H1 (cell line): ENCODE measurements around the gene PLEK. TPM values are rescaled to one million over a fixed set of nuclear protein-coding genes. Genes with fewer than 3 reads are reported as not detected.

Source experiments
- CTCF ChIA-PET: fragments of 300-600 bp; sonication (Branson Sonifier 250); formaldehyde crosslinking; loops from one replicate; lab custom pipeline; 2021; ENCODE audit not compliant: partially characterized antibody; lab: Charles Lee
- POLR2A ChIA-PET: fragments of 300-600 bp; sonication (Branson Sonifier 250); formaldehyde crosslinking; loops from one replicate; lab custom pipeline; 2021; ENCODE audit warnings: inconsistent platforms; ENCODE audit not compliant: partially characterized antibody; lab: Charles Lee
- DNase-seq, 2 experiments: peaks; one replicate each; pipeline versions ENCODE4 v3.0.0 to v3.0.0-alpha.2; 2010 to 2022; ENCODE audit warnings: low spot score in 2 of 2, low read depth in 1 of 2, mixed read lengths in 1 of 2
- FAIRE-seq: peaks from 2 replicates; lab custom pipeline; 2011; peaks lifted over from hg19 to GRCh38; lab: Jason Lieb, UNC
- H2AFZ ChIP-seq: 2 replicates; pipeline ENCODE4 v1.8.1; 2012; ENCODE audit warnings: low read length, inconsistent platforms
- H2AK5ac ChIP-seq: 2 replicates; pipeline ENCODE4 v1.6.1; 2013; ENCODE audit warnings: low read depth, low read length
- H2BK120ac ChIP-seq: replicated peaks from 2 replicates; pipeline ENCODE3; 2013; ENCODE audit warnings: low read depth, low read length, inconsistent platforms
- H2BK12ac ChIP-seq: 2 replicates; pipeline ENCODE4 v1.6.1; 2013; ENCODE audit warnings: low read depth, low read length
- H2BK15ac ChIP-seq: 2 replicates; pipeline ENCODE4 v1.6.1; 2013; ENCODE audit warnings: low read length
- H2BK20ac ChIP-seq: 2 replicates; pipeline ENCODE4 v1.6.1; 2013; ENCODE audit warnings: low read length
- H2BK5ac ChIP-seq: 2 replicates; pipeline ENCODE4 v1.6.1; 2013; ENCODE audit warnings: low read depth, low read length
- H3K14ac ChIP-seq: 2 replicates; pipeline ENCODE4 v1.6.1; 2013; ENCODE audit warnings: inconsistent platforms; ENCODE audit not compliant: insufficient read length
- H3K18ac ChIP-seq: 2 replicates; pipeline ENCODE4 v1.6.1; 2013; ENCODE audit warnings: low read length; ENCODE audit errors: extremely low read depth
- H3K23ac ChIP-seq: 2 replicates; pipeline ENCODE4 v1.6.1; 2013; ENCODE audit warnings: inconsistent platforms; ENCODE audit not compliant: insufficient read length
- H3K23me2 ChIP-seq: 2 replicates; pipeline ENCODE4 v1.6.1; 2013; ENCODE audit warnings: low read depth, low read length
- H3K27ac ChIP-seq: 2 replicates; pipeline ENCODE4 v1.6.1; 2011; ENCODE audit warnings: low read depth, low read length, inconsistent platforms
- H3K27me3 ChIP-seq, 4 experiments: replicated peaks in 1 of 4; 1 replicate in 1 of 4; 2 replicates in 3 of 4; pipeline versions ENCODE4 v1.6.1 to v1.8.1; 2011 to 2013; ENCODE audit warnings: low read length in 3 of 4, mild to moderate bottlenecking in 3 of 4, inconsistent platforms in 2 of 4, mixed read lengths in 2 of 4, moderate library complexity in 1 of 4; ENCODE audit not compliant: control insufficient read depth in 3 of 4, insufficient read depth in 3 of 4; ENCODE audit errors: extremely low read depth in 1 of 4
- H3K36me3 ChIP-seq, 4 experiments: 2 replicates each; pipeline versions ENCODE4 v1.6.1 to v1.8.1; 2011 to 2013; ENCODE audit warnings: mild to moderate bottlenecking in 4 of 4, low read length in 3 of 4, moderate library complexity in 2 of 4, control low read depth in 1 of 4, inconsistent platforms in 1 of 4; ENCODE audit not compliant: insufficient read depth in 4 of 4, control insufficient read depth in 2 of 4
- H3K4ac ChIP-seq: replicated peaks from 2 replicates; pipeline ENCODE3; 2013; ENCODE audit warnings: low read length, low read depth, mixed read lengths, inconsistent platforms; ENCODE audit not compliant: insufficient read length
- H3K4me1 ChIP-seq, 4 experiments: replicated peaks in 1 of 4; 1 replicate in 1 of 4; 2 replicates in 3 of 4; pipeline versions ENCODE4 v1.6.1 to v1.8.1; 2011 to 2013; ENCODE audit warnings: low read length in 3 of 4, inconsistent platforms in 2 of 4, mixed read lengths in 1 of 4; ENCODE audit not compliant: insufficient read depth in 4 of 4, control insufficient read depth in 3 of 4
- H3K4me2 ChIP-seq, 2 experiments: 2 replicates each; pipeline versions ENCODE4 v1.6.1 to v1.8.1; 2011 to 2013; ENCODE audit warnings: low read depth in 2 of 2, low read length in 2 of 2, control low read depth in 1 of 2, inconsistent platforms in 1 of 2, mild to moderate bottlenecking in 1 of 2; ENCODE audit not compliant: insufficient read depth in 1 of 2
- H3K4me3 ChIP-seq, 4 experiments: fragments of 200-600, 300-600 bp in 1 of 4; sonication (generic), shearing (Covaris generic), sonication (Bioruptor Twin) in 1 of 4; 2 replicates each; pipeline versions ENCODE4 v1.5.1 to v1.8.1; 2011 to 2016; ENCODE audit warnings: low read length in 4 of 4, low read depth in 3 of 4, control low read depth in 2 of 4, inconsistent platforms in 2 of 4, mild to moderate bottlenecking in 2 of 4, mixed read lengths in 1 of 4, moderate library complexity in 1 of 4; ENCODE audit not compliant: insufficient read depth in 2 of 4; ENCODE audit errors: extremely low read depth in 1 of 4
- H3K56ac ChIP-seq: replicated peaks from 2 replicates; pipeline ENCODE3; 2013; ENCODE audit warnings: low read depth, mild to moderate bottlenecking, mixed read lengths, low read length, inconsistent platforms; ENCODE audit not compliant: insufficient read length
- H3K79me1 ChIP-seq: 2 replicates; pipeline ENCODE4 v1.6.1; 2013; ENCODE audit warnings: low read depth, low read length, control low read depth
- H3K79me2 ChIP-seq, 2 experiments: 2 replicates each; pipeline versions ENCODE4 v1.6.1 to v1.8.1; 2012 to 2013; ENCODE audit warnings: low read length in 2 of 2, mild to moderate bottlenecking in 2 of 2, inconsistent platforms in 1 of 2; ENCODE audit not compliant: insufficient read depth in 2 of 2, control insufficient read depth in 1 of 2
- H3K9ac ChIP-seq, 4 experiments: replicated peaks in 1 of 4; 1 replicate in 1 of 4; 2 replicates in 3 of 4; pipeline versions ENCODE4 v1.6.1 to v1.8.1; 2011 to 2013; ENCODE audit warnings: low read depth in 3 of 4, low read length in 3 of 4, control low read depth in 2 of 4, mild to moderate bottlenecking in 2 of 4, moderate library complexity in 2 of 4, inconsistent platforms in 1 of 4; ENCODE audit errors: extremely low read depth in 1 of 4
- H3K9me3 ChIP-seq, 2 experiments: 2 replicates each; pipeline versions ENCODE4 v1.6.1 to v1.8.1; 2012 to 2013; ENCODE audit warnings: mild to moderate bottlenecking in 2 of 2, moderate library complexity in 2 of 2, control low read depth in 1 of 2, inconsistent platforms in 1 of 2, low read depth in 1 of 2, low read length in 1 of 2, mixed read lengths in 1 of 2; ENCODE audit not compliant: insufficient read depth in 2 of 2
- H4K20me1 ChIP-seq, 2 experiments: replicated peaks in 1 of 2; 2 replicates each; pipeline versions ENCODE3 to v1.8.1; 2011 to 2013; ENCODE audit warnings: inconsistent platforms in 2 of 2, low read length in 2 of 2, mild to moderate bottlenecking in 1 of 2; ENCODE audit not compliant: insufficient read depth in 2 of 2, control insufficient read depth in 1 of 2
- H4K5ac ChIP-seq: 2 replicates; pipeline ENCODE4 v1.6.1; 2013; ENCODE audit warnings: low read length, low read depth, mixed read lengths, inconsistent platforms; ENCODE audit not compliant: insufficient read length
- H4K8ac ChIP-seq: 2 replicates; pipeline ENCODE4 v1.8.0; 2013; ENCODE audit warnings: mild to moderate bottlenecking, moderate library complexity, low read length, inconsistent platforms; ENCODE audit not compliant: insufficient read depth; ENCODE audit errors: extremely low read depth
- H4K91ac ChIP-seq: replicated peaks from 2 replicates; pipeline ENCODE3; 2013; ENCODE audit warnings: low read length, mixed read lengths, inconsistent platforms; ENCODE audit not compliant: insufficient read length
- CREB1 ChIP-seq: IDR thresholded peaks from 2 replicates; pipeline ENCODE4 v1.6.1; 2012; ENCODE audit warnings: inconsistent platforms
- HDAC6 ChIP-seq: IDR thresholded peaks from one replicate; pipeline ENCODE4 v1.7.1; 2012; ENCODE audit warnings: low read depth, mild to moderate bottlenecking, inconsistent platforms, low read length, moderate library complexity
- JUN ChIP-seq: IDR thresholded peaks from 2 replicates; pipeline ENCODE4 v1.6.1; 2011; ENCODE audit warnings: low read depth, mild to moderate bottlenecking, improper control_type of control experiment, low read length
- NRF1 ChIP-seq: IDR thresholded peaks from 2 replicates; pipeline ENCODE4 v1.6.1; 2011; ENCODE audit warnings: mild to moderate bottlenecking, low read depth, low read length, improper control_type of control experiment
- SIN3A ChIP-seq, 2 experiments: IDR thresholded peaks in 1 of 2; conservative IDR thresholded peaks in 1 of 2; 2 replicates each; pipeline ENCODE4 v1.6.1; 2011 to 2012; ENCODE audit warnings: low read length in 2 of 2, improper control_type of control experiment in 1 of 2, low read depth in 1 of 2, mild to moderate bottlenecking in 1 of 2
- USF2 ChIP-seq: IDR thresholded peaks from 2 replicates; pipeline ENCODE4 v1.6.1; 2011; ENCODE audit warnings: low read length, improper control_type of control experiment
- ZNF274 ChIP-seq: IDR thresholded peaks from 2 replicates; pipeline ENCODE4 v1.7.0; 2012; ENCODE audit warnings: low read length, borderline replicate concordance; ENCODE audit errors: extremely low read depth
- WGBS, 2 experiments: shearing (Covaris generic) in 1 of 2; methylation state at CpG; one replicate each; pipeline versions ENCODE4 v1.1.6 to v1.1.7; 2013 to 2015; ENCODE audit warnings: low lambda C conversion rate in 2 of 2, mixed read lengths in 2 of 2, inconsistent platforms in 1 of 2, low coverage in 1 of 2, missing lambda C conversion rate in 1 of 2; ENCODE audit not compliant: insufficient replicate concordance in 2 of 2, insufficient coverage in 1 of 2, insufficient read length in 1 of 2; ENCODE audit errors: extremely low coverage in 1 of 2, missing lambda C conversion rate in 1 of 2; 5-methylcytosine and 5-hydroxymethylcytosine counted together
- polyA plus RNA-seq, 7 experiments: library from polyadenylated mRNA; depleted of rRNA in 3 of 7; stranded (reverse) in 5 of 7; unstranded in 2 of 7; fragments of >200 nt in 5 of 7; fragments of 200-250 nt in 2 of 7; gene quantifications; 1 replicate in 5 of 7; 2 replicates in 1 of 7; 4 replicates in 1 of 7; pipeline versions ENCODE4 v1.2.1 to v1.2.3, GENCODE V29; 2011 to 2013; ENCODE audit warnings: missing spikeins in 2 of 7, mixed read lengths in 2 of 7
- total RNA-seq: library from RNA; stranded (reverse); fragmentation: NEBNext Ultra II Directional; extraction: Animal tissue kit (Norgen Biotek cat#: 25700); gene quantifications from 2 replicates; pipeline ENCODE4 v1.2.1, GENCODE V29; 2021
- TF ChIP-seq, protein P1 (sequence below): IDR thresholded peaks from 2 replicates; pipeline ENCODE4 v1.6.1; 2012; ENCODE audit warnings: inconsistent platforms

PLEK gene
- total and polyA plus RNA-seq, 2 of the 8 experiments (the other 6 are each of a cell fraction or from before 2014, with no cell fraction given) = not detected

DNA sequence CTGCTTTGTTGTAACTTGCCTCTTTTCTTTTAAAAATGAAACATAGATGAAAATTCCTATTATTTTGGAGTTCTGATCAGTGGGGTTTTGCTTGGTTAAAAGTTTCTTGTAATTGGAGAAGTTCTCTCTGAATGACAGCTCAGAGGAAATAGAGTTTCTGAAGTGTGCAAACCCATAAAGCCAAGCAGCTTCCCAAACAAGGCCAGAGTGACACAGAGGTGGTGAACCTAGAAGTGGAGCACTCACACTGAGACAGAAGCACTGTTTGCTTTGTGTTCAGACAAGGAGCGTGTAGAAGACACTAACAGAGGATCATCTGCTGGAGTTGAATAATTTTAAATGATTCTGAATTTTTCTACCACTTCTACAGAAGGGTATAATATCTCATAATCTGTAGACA, 52.8 kb downstream of the PLEK start:
- no peak overlapping the region for H3K23ac ChIP-seq
- no peaks in the 10 kb centered on the region for H3K79me2 ChIP-seq
- H4K8ac ChIP-seq = no peak overlapping the region
- no peak overlapping the region for H3K4me3 ChIP-seq
- H3K9ac ChIP-seq = no peak overlapping the region
- H2BK120ac ChIP-seq = no peak overlapping the region
- H3K27me3 ChIP-seq = no peaks in the 10 kb centered on the region; a peak in 1 of 7 replicates
- no peaks in the 10 kb centered on the region for H3K36me3 ChIP-seq
- CTCF ChIA-PET = interaction anchor here (0.7 to 7.7 kb wide), 4 partner anchors 23 to 60 kb away, joined by 3 to 51 read pairs (median 3); no protein-coding TSS in a partner anchor
- H3K23me2 ChIP-seq = no peaks in the 10 kb centered on the region
- H3K4me1 ChIP-seq = peaks cover 6 to 12% (median 8%) of the 10 kb centered on the region in 4 experiments; a peak in 5 of 7 replicates
- no peaks in the 10 kb centered on the region for H4K20me1 ChIP-seq
- no peak overlapping the region for H3K14ac ChIP-seq
- FAIRE-seq = no peak
- H3K56ac ChIP-seq = no peak overlapping the region
- WGBS, 2 experiments = 89% methylated on average over 1 of the region's 1 CpG; no CpG with 5 or more reads in 1 of the 2 experiments
- H4K5ac ChIP-seq = no peak overlapping the region
- H3K4me2 ChIP-seq = no peak overlapping the region
- H3K4ac ChIP-seq = no peak overlapping the region
- no peak overlapping the region for H3K18ac ChIP-seq
- H3K9me3 ChIP-seq = no peaks in the 10 kb centered on the region
- H2AK5ac ChIP-seq = no peak overlapping the region
- no peak overlapping the region for H3K27ac ChIP-seq
- no peak for DNase-seq
- no peak overlapping the region for H2AFZ ChIP-seq
- H4K91ac ChIP-seq = no peak overlapping the region
- no peak overlapping the region for H2BK15ac ChIP-seq
- POLR2A ChIA-PET = no interaction called here
- no peak overlapping the region for H2BK20ac ChIP-seq
- no peaks in the 10 kb centered on the region for H3K79me1 ChIP-seq
- 0 out of 2 replicates have a peak overlapping the region, but pooled peaks have one; percentile 32 for H2BK12ac ChIP-seq
- no peak overlapping the region for H2BK5ac ChIP-seq
- TF ChIP-seq USF2 (no peak), JUN (no peak), NRF1 (no peak), SIN3A (conservative IDR thresholded peaks at IDR 0.05 in 1 of 2, IDR thresholded peaks at IDR 0.05 in 1 of 2; ENCODE audit: low read depth in 1 of 2, low read length in 2 of 2) (no peak), ZNF274 (no peak), CREB1 (no peak), HDAC6 (no peak)
- TF ChIP-seq, protein P1, sequence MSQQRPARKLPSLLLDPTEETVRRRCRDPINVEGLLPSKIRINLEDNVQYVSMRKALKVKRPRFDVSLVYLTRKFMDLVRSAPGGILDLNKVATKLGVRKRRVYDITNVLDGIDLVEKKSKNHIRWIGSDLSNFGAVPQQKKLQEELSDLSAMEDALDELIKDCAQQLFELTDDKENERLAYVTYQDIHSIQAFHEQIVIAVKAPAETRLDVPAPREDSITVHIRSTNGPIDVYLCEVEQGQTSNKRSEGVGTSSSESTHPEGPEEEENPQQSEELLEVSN = no peak
